ENCODE measurements around the gene KIAA0040. TPM values are rescaled to one million over a fixed set of nuclear protein-coding genes. Genes with fewer than 3 reads are reported as not detected.

Gene KIAA0040
- polyA plus RNA-seq, 1 donor = 12.0 TPM

DNA sequence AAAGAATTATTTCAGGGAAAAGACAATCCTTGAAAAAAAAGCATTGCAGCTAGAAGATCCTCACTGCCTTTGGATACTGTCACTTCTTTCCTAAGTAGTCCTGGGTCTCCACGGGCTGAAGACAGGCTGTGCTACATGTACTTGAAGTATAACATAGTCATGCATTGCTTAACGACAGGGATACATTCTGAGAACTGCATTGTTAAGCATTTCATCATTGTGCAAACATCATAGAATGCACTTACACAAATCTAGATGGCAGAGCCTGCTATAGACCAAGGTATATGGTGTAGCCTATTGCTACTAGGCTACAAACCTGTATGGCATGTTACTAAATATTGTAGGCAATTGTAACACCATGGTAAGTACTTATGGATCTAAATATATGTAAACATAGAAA is 54.0 kb downstream of the KIAA0040 start:
- H3K4me3 ChIP-seq (ENCODE audit: low read length) = no peak overlapping the region
- peaks cover 8% of the 10 kb centered on the region for H3K4me1 ChIP-seq (ENCODE audit: control insufficient read depth, insufficient read depth, low read length)
- no peak for DNase-seq
- no CpG with 5 or more reads among the region's 2 CpGs for WGBS (ENCODE audit: insufficient coverage, low lambda C conversion rate)
- no peaks in the 10 kb centered on the region for H3K36me3 ChIP-seq (ENCODE audit: control insufficient read depth, insufficient read depth, low read length)
- H3K9me3 ChIP-seq (ENCODE audit: control insufficient read depth, low read depth, low read length) = no peaks in the 10 kb centered on the region
- H3K27ac ChIP-seq (ENCODE audit: low read length) = no peak overlapping the region
- peaks cover 3% of the 10 kb centered on the region for H3K27me3 ChIP-seq (ENCODE audit: control insufficient read depth, insufficient read depth, low read length)

- peaks cover 3% of the 10 kb centered on the region for H3K27me3 ChIP-seq (ENCODE audit: control insufficient read depth, insufficient read depth, low read length)
- no peak overlapping the region for H3K27ac ChIP-seq (ENCODE audit: low read length)
- H3K4me3 ChIP-seq (ENCODE audit: low read length) = no peak overlapping the region
- no peaks in the 10 kb centered on the region for H3K9me3 ChIP-seq (ENCODE audit: control insufficient read depth, low read depth, low read length)
- peaks cover 8% of the 10 kb centered on the region for H3K4me1 ChIP-seq (ENCODE audit: control insufficient read depth, insufficient read depth, low read length)
- DNase-seq = no peak
- H3K36me3 ChIP-seq (ENCODE audit: control insufficient read depth, insufficient read depth, low read length) = no peaks in the 10 kb centered on the region
- no CpG with 5 or more reads among the region's 1 CpG for WGBS (ENCODE audit: insufficient coverage, low lambda C conversion rate)
Measured at GRCh38 chr1:175137369-175137768, 55.2 kb downstream of the KIAA0040 start.

GRCh38 chr1:175136246-175136645 is 56.3 kb downstream of the KIAA0040 start:
- Histone ChIP-seq H3K27ac (ENCODE audit: low read length) (no peak overlapping the region), H3K9me3 (ENCODE audit: control insufficient read depth, low read depth, low read length) (no peaks in the 10 kb centered on the region), H3K36me3 (ENCODE audit: control insufficient read depth, insufficient read depth, low read length) (no peaks in the 10 kb centered on the region), H3K27me3 (ENCODE audit: control insufficient read depth, insufficient read depth, low read length) (peaks cover 3% of the 10 kb centered on the region), H3K4me3 (ENCODE audit: low read length) (no peak overlapping the region), H3K4me1 (ENCODE audit: control insufficient read depth, insufficient read depth, low read length) (no peaks in the 10 kb centered on the region)
- no peak for DNase-seq
- no CpG with 5 or more reads among the region's 3 CpGs for WGBS (ENCODE audit: insufficient coverage, low lambda C conversion rate)

DNA sequence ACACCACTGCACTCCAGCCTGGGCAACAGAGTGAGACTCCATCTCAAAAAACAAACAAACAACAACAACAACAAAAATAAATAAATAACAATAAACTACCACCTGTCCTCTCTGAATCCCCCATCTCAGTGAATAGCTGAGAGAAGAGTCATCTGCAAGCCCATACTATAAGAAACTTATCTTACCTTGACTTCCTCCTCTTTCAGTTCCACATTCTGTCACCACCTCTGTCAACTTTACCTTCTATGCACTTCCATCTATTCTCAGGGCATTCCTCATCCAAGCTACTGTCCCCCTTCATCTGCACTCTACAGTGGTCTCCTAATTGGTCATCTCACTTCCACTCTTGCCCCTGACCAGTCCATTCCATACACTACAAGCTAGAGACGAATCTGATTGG is 58.1 kb downstream of the KIAA0040 start:
- no peak for DNase-seq
- H3K27ac ChIP-seq (ENCODE audit: low read length) = no peak overlapping the region
- no peaks in the 10 kb centered on the region for H3K36me3 ChIP-seq (ENCODE audit: control insufficient read depth, insufficient read depth, low read length)
- no CpG with 5 or more reads among the region's 1 CpG for WGBS (ENCODE audit: insufficient coverage, low lambda C conversion rate)
- H3K4me3 ChIP-seq (ENCODE audit: low read length) = no peak overlapping the region
- peaks cover 7% of the 10 kb centered on the region for H3K4me1 ChIP-seq (ENCODE audit: control insufficient read depth, insufficient read depth, low read length)
- H3K9me3 ChIP-seq (ENCODE audit: control insufficient read depth, low read depth, low read length) = no peaks in the 10 kb centered on the region
- H3K27me3 ChIP-seq (ENCODE audit: control insufficient read depth, insufficient read depth, low read length) = peaks cover 3% of the 10 kb centered on the region

GRCh38 chr1:175133673-175134435 is 58.7 kb downstream of the KIAA0040 start:
- DNase-seq = no peak
- no peaks in the 10 kb centered on the region for H3K36me3 ChIP-seq (ENCODE audit: control insufficient read depth, insufficient read depth, low read length)
- peaks cover 3% of the 10 kb centered on the region for H3K27me3 ChIP-seq (ENCODE audit: control insufficient read depth, insufficient read depth, low read length)
- H3K27ac ChIP-seq (ENCODE audit: low read length) = no peak overlapping the region
- H3K4me3 ChIP-seq (ENCODE audit: low read length) = no peak overlapping the region
- H3K9me3 ChIP-seq (ENCODE audit: control insufficient read depth, low read depth, low read length) = no peaks in the 10 kb centered on the region
- whole genome bisulfite sequencing (ENCODE audit: insufficient coverage, low lambda C conversion rate) = no CpG with 5 or more reads among the region's 6 CpGs
- peaks cover 7% of the 10 kb centered on the region for H3K4me1 ChIP-seq (ENCODE audit: control insufficient read depth, insufficient read depth, low read length)

DNA sequence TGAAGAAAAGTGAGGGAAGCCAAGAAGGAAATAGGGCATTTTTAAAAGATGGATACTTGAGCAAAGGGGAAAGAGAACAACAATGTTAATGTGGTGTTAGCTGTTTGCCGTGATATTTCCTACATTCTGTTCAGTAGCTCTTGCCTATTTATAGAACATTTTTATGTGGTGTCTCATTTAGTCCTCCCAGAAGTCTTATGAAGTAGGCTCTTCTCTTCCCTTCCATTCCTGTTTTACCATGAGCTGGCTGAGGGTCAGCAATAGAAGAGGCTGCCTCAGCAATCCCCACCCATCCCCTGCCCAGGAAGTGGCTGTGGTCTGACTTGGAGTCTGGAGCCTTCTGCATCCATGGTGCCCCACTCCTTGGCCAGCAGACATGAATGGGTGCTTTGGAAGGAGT is 60.1 kb downstream of the KIAA0040 start:
- H3K27ac ChIP-seq (ENCODE audit: low read length) = no peak overlapping the region
- H3K4me1 ChIP-seq (ENCODE audit: control insufficient read depth, insufficient read depth, low read length) = peaks cover 7% of the 10 kb centered on the region
- no peaks in the 10 kb centered on the region for H3K36me3 ChIP-seq (ENCODE audit: control insufficient read depth, insufficient read depth, low read length)
- H3K4me3 ChIP-seq (ENCODE audit: low read length) = no peak overlapping the region
- H3K9me3 ChIP-seq (ENCODE audit: control insufficient read depth, low read depth, low read length) = no peaks in the 10 kb centered on the region
- DNase-seq = no peak
- H3K27me3 ChIP-seq (ENCODE audit: control insufficient read depth, insufficient read depth, low read length) = peaks cover 3% of the 10 kb centered on the region
- WGBS (ENCODE audit: insufficient coverage, low lambda C conversion rate) = 75% methylated on average over 1 of the region's 1 CpG

- Histone ChIP-seq H3K4me3 (ENCODE audit: low read length) (no peak overlapping the region), H3K4me1 (ENCODE audit: control insufficient read depth, insufficient read depth, low read length) (peaks cover 7% of the 10 kb centered on the region), H3K36me3 (ENCODE audit: control insufficient read depth, insufficient read depth, low read length) (no peaks in the 10 kb centered on the region), H3K9me3 (ENCODE audit: control insufficient read depth, low read depth, low read length) (no peaks in the 10 kb centered on the region), H3K27me3 (ENCODE audit: control insufficient read depth, insufficient read depth, low read length) (no peaks in the 10 kb centered on the region), H3K27ac (ENCODE audit: low read length) (no peak overlapping the region)
- no peak for DNase-seq
- WGBS (ENCODE audit: insufficient coverage, low lambda C conversion rate) = no CpG with 5 or more reads among the region's 1 CpG
Measured at GRCh38 chr1:175131095-175131494, 61.5 kb downstream of the KIAA0040 start.

- WGBS (ENCODE audit: insufficient coverage, low lambda C conversion rate) = no CpG with 5 or more reads among the region's 2 CpGs
- H3K27ac ChIP-seq (ENCODE audit: low read length) = no peak overlapping the region
Measured at GRCh38 chr1:175130649-175131045, 61.9 kb downstream of the KIAA0040 start.

DNA sequence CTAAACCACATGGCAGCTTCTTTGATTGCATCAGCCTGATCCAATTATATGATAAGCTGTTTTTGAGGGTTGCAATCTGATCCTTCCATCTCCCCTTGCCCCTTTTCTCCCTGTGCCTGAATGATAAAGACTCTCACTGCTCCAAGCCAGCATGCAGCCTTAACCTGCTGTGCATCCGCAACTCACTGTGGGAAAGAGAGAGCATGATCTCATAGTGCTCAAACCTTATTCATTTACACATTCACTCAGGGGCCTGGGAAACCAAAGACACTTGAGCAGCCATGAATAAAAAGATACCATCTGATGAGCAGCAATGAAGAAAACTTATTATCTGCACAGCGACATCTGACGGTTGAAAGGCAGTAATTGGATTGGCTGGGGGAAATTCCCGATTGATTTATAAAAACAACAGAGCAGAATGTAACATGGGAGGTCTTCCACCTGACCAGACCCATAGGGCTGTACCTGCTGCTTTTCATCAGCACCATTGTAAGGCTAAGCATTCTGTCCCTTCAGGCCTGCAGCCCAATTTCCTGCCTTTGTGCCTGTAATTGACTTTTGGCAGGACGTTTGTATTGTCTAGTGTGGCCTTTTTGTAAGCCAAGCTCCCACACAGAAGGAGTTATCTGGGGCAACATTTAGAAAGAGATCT is 62.5 kb downstream of the KIAA0040 start:
- Histone ChIP-seq H3K27me3 (ENCODE audit: control insufficient read depth, insufficient read depth, low read length) (no peaks in the 10 kb centered on the region), H3K4me1 (ENCODE audit: control insufficient read depth, insufficient read depth, low read length) (peaks cover 7% of the 10 kb centered on the region), H3K9me3 (ENCODE audit: control insufficient read depth, low read depth, low read length) (no peaks in the 10 kb centered on the region), H3K27ac (ENCODE audit: low read length) (no peak overlapping the region), H3K4me3 (ENCODE audit: low read length) (no peak overlapping the region), H3K36me3 (ENCODE audit: control insufficient read depth, insufficient read depth, low read length) (no peaks in the 10 kb centered on the region)
- peak in 1 of 2 donors; percentile 9 for DNase-seq
- no CpG with 5 or more reads among the region's 5 CpGs for WGBS (ENCODE audit: insufficient coverage, low lambda C conversion rate)

More at GRCh38 chr1:175130649-175131045, 61.9 kb downstream of the KIAA0040 start:
- no peak overlapping the region for H3K4me3 ChIP-seq (ENCODE audit: low read length)
- H3K36me3 ChIP-seq (ENCODE audit: control insufficient read depth, insufficient read depth, low read length) = no peaks in the 10 kb centered on the region
- H3K27me3 ChIP-seq (ENCODE audit: control insufficient read depth, insufficient read depth, low read length) = no peaks in the 10 kb centered on the region
- DNase-seq = no peak
- peaks cover 7% of the 10 kb centered on the region for H3K4me1 ChIP-seq (ENCODE audit: control insufficient read depth, insufficient read depth, low read length)
- no peaks in the 10 kb centered on the region for H3K9me3 ChIP-seq (ENCODE audit: control insufficient read depth, low read depth, low read length)

DNA sequence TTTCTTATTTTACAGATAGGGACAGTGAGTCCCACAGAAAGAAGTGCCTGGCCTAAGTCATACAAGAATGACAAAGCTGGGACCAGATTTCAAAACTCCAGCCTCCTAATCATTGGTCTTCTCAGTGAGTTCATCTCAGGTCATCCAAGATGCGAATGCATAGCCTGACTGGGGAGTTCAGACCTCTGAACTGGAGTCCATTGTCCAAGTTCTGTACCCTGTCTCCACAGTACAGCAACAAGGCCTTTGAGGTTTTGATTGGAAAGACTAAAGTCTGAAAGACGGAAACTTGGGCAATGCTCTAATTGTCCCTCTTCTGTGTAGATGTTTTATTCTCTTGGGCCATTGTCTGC is 63.0 kb downstream of the KIAA0040 start:
- Histone ChIP-seq H3K27ac (ENCODE audit: low read length) (no peak overlapping the region), H3K4me1 (ENCODE audit: control insufficient read depth, insufficient read depth, low read length) (peaks cover 7% of the 10 kb centered on the region)
- WGBS (ENCODE audit: insufficient coverage, low lambda C conversion rate) = no CpG with 5 or more reads among the region's 2 CpGs

More for the DNA sequence above, 63.0 kb downstream of the KIAA0040 start:
- Histone ChIP-seq H3K36me3 (ENCODE audit: control insufficient read depth, insufficient read depth, low read length) (no peaks in the 10 kb centered on the region), H3K4me3 (ENCODE audit: low read length) (no peak overlapping the region), H3K27me3 (ENCODE audit: control insufficient read depth, insufficient read depth, low read length) (no peaks in the 10 kb centered on the region), H3K9me3 (ENCODE audit: control insufficient read depth, low read depth, low read length) (no peaks in the 10 kb centered on the region)
- DNase-seq = peak; percentile 72 to 86
